GM19467 (cell line): ENCODE results near the gene ST6GALNAC1.
"Not testable (repeated sequence)": the region's sequence is repeated elsewhere in the genome, so short reads cannot be mapped to it uniquely, and the experiment has no call there.

Source experiments
- ATAC-seq: cut with Tn5 transposase; IDR thresholded peaks from one replicate; pipeline ENCODE4 v1.9.1; 2021; ENCODE audit warnings: mild to moderate bottlenecking, moderate library complexity; ENCODE audit not compliant: unreplicated experiment

Gene ST6GALNAC1

GRCh38 chr17:76644995-76645394, 1.4 kb upstream of the ST6GALNAC1 start:
- no peak for ATAC-seq

GRCh38 chr17:76642994-76643393, 563 bp downstream of the ST6GALNAC1 start:
- ATAC-seq, result no peak

GRCh38 chr17:76642032-76642561, 1.5 kb downstream of the ST6GALNAC1 start:
- ATAC-seq, result no peak

- ATAC-seq, result no peak
Observed at GRCh38 chr17:76641501-76641900, 2.1 kb downstream of the ST6GALNAC1 start.

- ATAC-seq, result no peak
Observed at GRCh38 chr17:76640550-76641380, 2.8 kb downstream of the ST6GALNAC1 start.

GRCh38 chr17:76638263-76638662, 5.3 kb downstream of the ST6GALNAC1 start:
- ATAC-seq, result no peak

GRCh38 chr17:76636486-76637206, 6.9 kb downstream of the ST6GALNAC1 start:
- ATAC-seq, result not testable (repeated sequence)

- no peak for ATAC-seq
Observed at GRCh38 chr17:76635659-76636360, 7.7 kb downstream of the ST6GALNAC1 start.

- ATAC-seq, result no peak
Observed at GRCh38 chr17:76635039-76635438, 8.5 kb downstream of the ST6GALNAC1 start.

- ATAC-seq, result no peak
Observed at GRCh38 chr17:76633628-76634328, 9.8 kb downstream of the ST6GALNAC1 start.

- ATAC-seq, result no peak
Observed at GRCh38 chr17:76631821-76632565, 11.6 kb downstream of the ST6GALNAC1 start.

GRCh38 chr17:76630151-76630550, 13.4 kb downstream of the ST6GALNAC1 start:
- no peak for ATAC-seq

GRCh38 chr17:76627510-76627909, 16.0 kb downstream of the ST6GALNAC1 start:
- no peak for ATAC-seq

- no peak for ATAC-seq
Observed at GRCh38 chr17:76626442-76626841, 17.1 kb downstream of the ST6GALNAC1 start.

- no peak for ATAC-seq
Observed at GRCh38 chr17:76625496-76625895, 18.1 kb downstream of the ST6GALNAC1 start.

GRCh38 chr17:76623271-76624146, 20.0 kb downstream of the ST6GALNAC1 start:
- no peak for ATAC-seq

GRCh38 chr17:76617838-76618237, 25.7 kb downstream of the ST6GALNAC1 start:
- no peak for ATAC-seq

GRCh38 chr17:76614912-76615617, 28.5 kb downstream of the ST6GALNAC1 start:
- no peak for ATAC-seq
